Common myeloid progenitor, CD34-positive (primary cell): Measurements from ENCODE around the gene HHAT.

Experiments
- CTCF ChIA-PET: fragments of 350-600 bp; sonication (Branson Sonifier 250); formaldehyde crosslinking; loops from one replicate; lab custom pipeline; 2021; ENCODE audit warnings: antibody characterized with exemption; lab: Charles Lee
- POLR2A ChIA-PET: fragments of 350-600 bp; sonication (Branson Sonifier 250); formaldehyde crosslinking; loops from one replicate; lab custom pipeline; 2021; ENCODE audit warnings: antibody characterized with exemption; lab: Charles Lee
- DNase-seq, 3 donors: peaks; one replicate each; pipeline versions ENCODE4 v3.0.0 to v3.0.0-alpha.2; 2013
- H3K27ac ChIP-seq, 2 experiments: 1 replicate in 1 of 2; 2 replicates in 1 of 2; pipeline ENCODE4 v1.7.0; 2013; ENCODE audit warnings: inconsistent platforms in 2 of 2, low read length in 2 of 2, mild to moderate bottlenecking in 2 of 2, low read depth in 1 of 2, moderate library complexity in 1 of 2; ENCODE audit not compliant: severe bottlenecking in 2 of 2, insufficient read depth in 1 of 2, poor library complexity in 1 of 2
- H3K27me3 ChIP-seq, 5 experiments: replicated peaks in 2 of 5; 1 replicate in 3 of 5; 2 replicates in 2 of 5; pipeline versions ENCODE4 v1.6.1 to v1.7.0; 2013; ENCODE audit warnings: low read length in 4 of 5, mild to moderate bottlenecking in 2 of 5, moderate library complexity in 2 of 5, inconsistent platforms in 1 of 5; ENCODE audit not compliant: insufficient read depth in 5 of 5, control insufficient read depth in 4 of 5
- H3K36me3 ChIP-seq, 4 experiments: 1 replicate in 2 of 4; 2 replicates in 2 of 4; pipeline versions ENCODE4 v1.6.1 to v1.7.0; 2013; ENCODE audit warnings: low read length in 3 of 4, control low read depth in 1 of 4, mild to moderate bottlenecking in 1 of 4; ENCODE audit not compliant: control insufficient read depth in 4 of 4, insufficient read depth in 4 of 4
- H3K4me1 ChIP-seq, 4 experiments: 1 replicate in 3 of 4; 2 replicates in 1 of 4; pipeline versions ENCODE4 v1.6.1 to v1.7.1; 2013; ENCODE audit warnings: low read length in 3 of 4, mild to moderate bottlenecking in 3 of 4, control low read depth in 1 of 4, inconsistent platforms in 1 of 4, moderate library complexity in 1 of 4; ENCODE audit not compliant: control insufficient read depth in 4 of 4, insufficient read depth in 4 of 4; ENCODE audit errors: control extremely low read depth in 1 of 4
- H3K4me3 ChIP-seq, 7 experiments: 1 replicate in 4 of 7; 2 replicates in 3 of 7; pipeline versions ENCODE4 v1.5.1 to v1.7.0; 2013; ENCODE audit warnings: mild to moderate bottlenecking in 7 of 7, low read length in 6 of 7, moderate library complexity in 6 of 7, inconsistent platforms in 2 of 7, low read depth in 2 of 7, control low read depth in 1 of 7; ENCODE audit not compliant: insufficient read depth in 4 of 7, control insufficient read depth in 1 of 7; ENCODE audit errors: extremely low read depth in 1 of 7
- H3K9me3 ChIP-seq, 5 experiments: 1 replicate in 4 of 5; 2 replicates in 1 of 5; pipeline versions ENCODE4 v1.6.1 to v1.7.1; 2013; ENCODE audit warnings: low read length in 4 of 5, mild to moderate bottlenecking in 2 of 5, inconsistent platforms in 1 of 5, low read depth in 1 of 5, moderate library complexity in 1 of 5; ENCODE audit not compliant: control insufficient read depth in 4 of 5, insufficient read depth in 2 of 5; ENCODE audit errors: control extremely low read depth in 1 of 5
- WGBS: methylation state at CpG from one replicate; pipeline ENCODE4 v1.1.5; 2013; ENCODE audit not compliant: insufficient coverage; 5-methylcytosine and 5-hydroxymethylcytosine counted together

HHAT gene

GRCh38 chr1:210690236-210690635 is 361.5 kb downstream of the HHAT start:
- 97% methylated on average over 3 of the region's 5 CpGs for WGBS
- Histone ChIP-seq H3K4me3 (no peak overlapping the region), H3K9me3 (no peaks in the 10 kb centered on the region), H3K27ac (no peak overlapping the region), H3K4me1 (peaks cover 0 to 15% (median 10%) of the 10 kb centered on the region in 4 experiments), H3K36me3 (no peaks in the 10 kb centered on the region), H3K27me3 (no peaks in the 10 kb centered on the region)
- no peak for DNase-seq
- POLR2A ChIA-PET, result interaction anchor here (0.6 kb wide), 1 partner anchor 539 kb away, joined by 4 read pairs; no protein-coding TSS in a partner anchor
- CTCF ChIA-PET, result no interaction called here

- ChIA-PET POLR2A (no interaction called here), CTCF (no interaction called here)
- 100% methylated on average over 4 of the region's 6 CpGs for WGBS
These were observed 362.4 kb downstream of the HHAT start for GRCh38 chr1:210691039-210691610.

GRCh38 chr1:210692796-210693195 is 364.1 kb downstream of the HHAT start:
- 26% methylated on average over 6 of the region's 7 CpGs for WGBS
- Histone ChIP-seq H3K9me3 (no peaks in the 10 kb centered on the region), H3K36me3 (no peaks in the 10 kb centered on the region), H3K4me1 (peaks cover 0 to 15% (median 10%) of the 10 kb centered on the region in 4 experiments), H3K27ac (no peak overlapping the region), H3K27me3 (no peaks in the 10 kb centered on the region), H3K4me3 (no peak overlapping the region)
- DNase-seq, result peak in 2 of 3 donors; percentile 56 to 65
- ChIA-PET CTCF (no interaction called here), POLR2A (no interaction called here)

More at GRCh38 chr1:210691039-210691610, 362.4 kb downstream of the HHAT start:
- Histone ChIP-seq H3K27me3 (no peaks in the 10 kb centered on the region), H3K9me3 (no peaks in the 10 kb centered on the region), H3K4me1 (peaks cover 0 to 15% (median 10%) of the 10 kb centered on the region in 4 experiments), H3K36me3 (no peaks in the 10 kb centered on the region), H3K4me3 (no peak overlapping the region), H3K27ac (no peak overlapping the region)
- DNase-seq, result no peak

- ChIA-PET CTCF (no interaction called here), POLR2A (no interaction called here)
- no peak for DNase-seq
- H3K4me3 ChIP-seq, result no peak overlapping the region
- no peaks in the 10 kb centered on the region for H3K36me3 ChIP-seq
- 60% methylated on average over 1 of the region's 1 CpG for WGBS
- no peaks in the 10 kb centered on the region for H3K27me3 ChIP-seq
- no peak overlapping the region for H3K27ac ChIP-seq
- no peaks in the 10 kb centered on the region for H3K9me3 ChIP-seq
- H3K4me1 ChIP-seq, result peaks cover 0 to 15% (median 10%) of the 10 kb centered on the region in 4 experiments
These were observed 366.3 kb downstream of the HHAT start for GRCh38 chr1:210695026-210695425.

- CTCF ChIA-PET, result no interaction called here
- H3K4me1 ChIP-seq, result peaks cover 0 to 15% (median 10%) of the 10 kb centered on the region in 4 experiments
- no CpG with 5 or more reads among the region's 1 CpG for WGBS
These were observed 368.0 kb downstream of the HHAT start for GRCh38 chr1:210696709-210697108.

GRCh38 chr1:210697185-210697584 is 368.5 kb downstream of the HHAT start:
- no peak overlapping the region for H3K27ac ChIP-seq
- no peaks in the 10 kb centered on the region for H3K9me3 ChIP-seq
- WGBS, result 97% methylated on average over 3 of the region's 3 CpGs
- POLR2A ChIA-PET, result no interaction called here
- H3K36me3 ChIP-seq, result no peaks in the 10 kb centered on the region
- CTCF ChIA-PET, result no interaction called here
- peaks cover 0 to 11% (median 9%) of the 10 kb centered on the region in 4 experiments for H3K4me1 ChIP-seq
- no peak overlapping the region for H3K4me3 ChIP-seq
- no peak for DNase-seq
- H3K27me3 ChIP-seq, result no peaks in the 10 kb centered on the region

More at GRCh38 chr1:210696709-210697108, 368.0 kb downstream of the HHAT start:
- H3K9me3 ChIP-seq, result no peaks in the 10 kb centered on the region
- no peak overlapping the region for H3K27ac ChIP-seq
- H3K27me3 ChIP-seq, result no peaks in the 10 kb centered on the region
- H3K4me3 ChIP-seq, result no peak overlapping the region
- DNase-seq, result peak in 2 of 3 donors; percentile 6 to 11
- POLR2A ChIA-PET, result no interaction called here
- H3K36me3 ChIP-seq, result no peaks in the 10 kb centered on the region

GRCh38 chr1:210698661-210699060 is 370.0 kb downstream of the HHAT start:
- DNase-seq, result no peak
- 100% methylated on average over 5 of the region's 5 CpGs for WGBS
- ChIA-PET CTCF (no interaction called here), POLR2A (no interaction called here)
- Histone ChIP-seq H3K36me3 (no peaks in the 10 kb centered on the region), H3K27me3 (no peaks in the 10 kb centered on the region), H3K9me3 (no peaks in the 10 kb centered on the region), H3K4me3 (no peak overlapping the region), H3K27ac (no peak overlapping the region), H3K4me1 (no peaks in the 10 kb centered on the region)
